Ascending aorta (tissue), 2 donors: Measurements from ENCODE around the gene C1QL3. TPM values are rescaled to one million over a fixed set of nuclear protein-coding genes. Genes with fewer than 3 reads are reported as not detected.

ENCODE experiments used
- DNase-seq, 2 donors: peaks; one replicate each; pipeline ENCODE4 v3.0.0-alpha.2; 2019; ENCODE audit warnings: low spot score in 2 of 2
- H3K27ac ChIP-seq, 2 donors: fragments of 200-600 bp; sonication (generic); one replicate each; pipeline ENCODE4 v1.5.1; 2016 to 2017; ENCODE audit warnings: mild to moderate bottlenecking in 1 of 2
- H3K27me3 ChIP-seq: fragments of 200-600 bp; sonication (generic); one replicate; pipeline ENCODE4 v1.5.1; 2017
- H3K36me3 ChIP-seq, 2 donors: fragments of 200-600 bp; sonication (generic); one replicate each; pipeline ENCODE4 v1.5.1; 2016
- H3K4me1 ChIP-seq, 2 donors: fragments of 200-600 bp; sonication (generic); one replicate each; pipeline ENCODE4 v1.5.1; 2016 to 2017; ENCODE audit warnings: mild to moderate bottlenecking in 1 of 2
- H3K4me3 ChIP-seq, 2 donors: fragments of 200-600 bp; sonication (generic); one replicate each; pipeline ENCODE4 v1.5.1; 2016 to 2017; ENCODE audit warnings: mild to moderate bottlenecking in 1 of 2
- H3K9me3 ChIP-seq, 2 donors: fragments of 200-600 bp; sonication (generic); one replicate each; pipeline ENCODE4 v1.5.1; 2016
- CTCF ChIP-seq, 3 experiments: fragments of 200-600 bp in 2 of 3; fragments of 450-650 bp in 1 of 3; sonication (generic) in 2 of 3; IDR thresholded peaks; one replicate each; pipeline ENCODE4 v1.5.1; 2016 to 2019; ENCODE audit warnings: antibody characterized with exemption in 3 of 3, mild to moderate bottlenecking in 1 of 3, moderate library complexity in 1 of 3
- intact Hi-C: fragments of 100-400 bp; cut with DNase I; formaldehyde crosslinking; loops from one replicate; pipeline ENCODE4 v1.15.1; 2023
- total RNA-seq: library from RNA; depleted of rRNA; stranded (reverse); fragments of >200 nt; gene quantifications from one replicate; pipeline ENCODE4 v1.1.0, GENCODE V29; 2016

C1QL3 gene
- total RNA-seq, 1 donor from 2014 or later = not detected

DNA sequence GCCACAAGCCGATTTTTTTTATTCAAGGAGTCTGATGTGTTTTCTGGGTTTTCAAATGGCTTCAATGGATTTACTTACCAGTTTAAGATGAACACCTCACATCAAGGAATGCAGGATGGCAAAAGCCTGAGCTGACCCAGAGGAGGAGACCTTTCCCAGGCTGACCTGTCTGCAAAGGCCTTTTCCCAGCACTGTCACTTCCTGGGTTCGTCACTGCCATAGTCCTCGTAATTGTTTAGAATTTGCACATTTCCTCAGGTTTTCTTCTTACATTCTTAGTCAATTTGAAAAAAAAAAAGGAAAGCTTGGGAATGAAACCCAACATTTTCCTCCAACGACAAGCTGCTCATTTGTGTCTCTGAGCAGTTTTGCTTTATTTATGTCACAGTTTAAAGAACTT, 42.9 kb downstream of the C1QL3 start:
- no peaks in the 10 kb centered on the region for H3K4me1 ChIP-seq
- intact Hi-C loops = no loop called here
- no peaks in the 10 kb centered on the region for H3K27me3 ChIP-seq
- DNase-seq = no peak
- no peaks in the 10 kb centered on the region for H3K9me3 ChIP-seq
- no peaks in the 10 kb centered on the region for H3K36me3 ChIP-seq
- H3K27ac ChIP-seq = no peak overlapping the region
- H3K4me3 ChIP-seq = no peak overlapping the region
- no peak for TF ChIP-seq CTCF (IDR thresholded peaks at IDR 0.05)

GRCh38 chr10:16477757-16478156, 43.9 kb downstream of the C1QL3 start:
- Histone ChIP-seq H3K4me1 (no peaks in the 10 kb centered on the region), H3K27me3 (no peaks in the 10 kb centered on the region), H3K36me3 (no peaks in the 10 kb centered on the region), H3K27ac (no peak overlapping the region), H3K4me3 (no peak overlapping the region), H3K9me3 (no peaks in the 10 kb centered on the region)
- no peak for TF ChIP-seq CTCF (IDR thresholded peaks at IDR 0.05)
- no peak for DNase-seq
- intact Hi-C loops = no loop called here

- TF ChIP-seq CTCF (IDR thresholded peaks at IDR 0.05) = no peak
- H3K4me1 ChIP-seq = no peaks in the 10 kb centered on the region
- no peaks in the 10 kb centered on the region for H3K36me3 ChIP-seq
- H3K27me3 ChIP-seq = no peaks in the 10 kb centered on the region
- intact Hi-C loops = no loop called here
- no peaks in the 10 kb centered on the region for H3K9me3 ChIP-seq
- no peak overlapping the region for H3K27ac ChIP-seq
- H3K4me3 ChIP-seq = no peak overlapping the region
- DNase-seq = no peak
Observed at GRCh38 chr10:16472828-16473227, 48.9 kb downstream of the C1QL3 start.

GRCh38 chr10:16470747-16471146, 50.9 kb downstream of the C1QL3 start:
- H3K4me1 ChIP-seq = no peaks in the 10 kb centered on the region
- no peak overlapping the region for H3K4me3 ChIP-seq
- no peaks in the 10 kb centered on the region for H3K27me3 ChIP-seq
- intact Hi-C loops = no loop called here
- no peaks in the 10 kb centered on the region for H3K36me3 ChIP-seq
- H3K9me3 ChIP-seq = no peaks in the 10 kb centered on the region
- DNase-seq = no peak
- H3K27ac ChIP-seq = no peak overlapping the region
- no peak for TF ChIP-seq CTCF (IDR thresholded peaks at IDR 0.05)

DNA sequence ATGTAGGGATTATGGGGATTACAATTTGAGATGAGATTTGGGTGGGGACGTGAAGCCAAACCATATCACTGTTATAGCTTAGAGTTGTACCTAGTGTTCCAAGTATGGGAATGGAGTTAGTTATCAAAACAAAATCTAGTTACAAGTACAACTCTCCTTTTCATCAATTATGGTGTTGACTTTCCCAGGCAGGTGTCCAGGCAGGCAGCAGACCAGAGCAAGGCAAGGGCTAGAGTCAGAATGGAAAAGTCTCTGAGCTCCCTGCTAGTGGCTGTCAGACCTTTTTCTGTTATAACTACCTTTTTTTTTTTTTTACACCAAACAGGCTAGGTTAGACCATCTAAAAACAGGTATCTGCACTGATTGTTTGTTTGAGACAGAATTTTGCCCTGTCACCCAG, 55.7 kb downstream of the C1QL3 start:
- Histone ChIP-seq H3K4me1 (no peaks in the 10 kb centered on the region), H3K4me3 (no peak overlapping the region), H3K36me3 (no peaks in the 10 kb centered on the region), H3K9me3 (no peaks in the 10 kb centered on the region), H3K27me3 (no peaks in the 10 kb centered on the region), H3K27ac (no peak overlapping the region)
- DNase-seq = no peak
- TF ChIP-seq CTCF (IDR thresholded peaks at IDR 0.05) = no peak
- intact Hi-C loops = no loop called here

Other genes with a start within 250 kb of the C1QL3 start
- 2.6 TPM for gene PTER, start 84.9 kb downstream of the C1QL3 start, total RNA-seq